ENCODE data around the gene FBXL19.
A peak's percentile ranks its signal among the peaks of the same experiment; 100 is the strongest.

The FBXL19 gene

DNA sequence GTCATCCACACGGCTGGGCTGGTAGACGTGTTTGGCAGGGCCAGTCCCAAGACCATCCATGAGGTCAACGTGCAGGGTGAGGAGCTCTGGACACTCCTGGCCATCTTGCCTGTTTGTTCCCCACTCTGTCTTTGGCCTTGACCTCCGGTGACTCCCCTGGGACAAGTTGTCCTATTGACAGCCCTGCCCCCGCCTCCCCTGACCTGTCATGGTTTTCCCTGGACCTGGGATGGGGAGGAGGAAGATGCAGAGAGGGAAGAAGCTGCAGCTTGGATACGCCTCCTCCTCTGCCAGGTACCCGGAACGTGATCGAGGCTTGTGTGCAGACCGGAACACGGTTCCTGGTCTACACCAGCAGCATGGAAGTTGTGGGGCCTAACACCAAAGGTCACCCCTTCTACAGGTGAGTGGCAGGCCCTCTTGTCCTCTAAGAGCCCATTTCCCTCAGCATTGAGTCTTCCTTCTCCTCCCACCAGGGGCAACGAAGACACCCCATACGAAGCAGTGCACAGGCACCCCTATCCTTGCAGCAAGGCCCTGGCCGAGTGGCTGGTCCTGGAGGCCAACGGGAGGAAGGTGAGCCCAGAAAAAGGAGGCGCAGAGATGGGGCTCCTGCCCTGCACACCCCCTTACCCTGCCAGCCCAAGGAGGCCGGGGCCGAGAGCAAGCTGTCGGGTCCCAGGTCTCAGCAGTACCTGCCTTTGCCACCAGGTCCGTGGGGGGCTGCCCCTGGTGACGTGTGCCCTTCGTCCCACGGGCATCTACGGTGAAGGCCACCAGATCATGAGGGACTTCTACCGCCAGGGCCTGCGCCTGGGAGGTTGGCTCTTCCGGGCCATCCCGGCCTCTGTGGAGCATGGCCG, 63.0 kb downstream of the FBXL19 start:
- no peak for DNase-seq (ENCODE audit: low read depth in 2 of 2)

DNA sequence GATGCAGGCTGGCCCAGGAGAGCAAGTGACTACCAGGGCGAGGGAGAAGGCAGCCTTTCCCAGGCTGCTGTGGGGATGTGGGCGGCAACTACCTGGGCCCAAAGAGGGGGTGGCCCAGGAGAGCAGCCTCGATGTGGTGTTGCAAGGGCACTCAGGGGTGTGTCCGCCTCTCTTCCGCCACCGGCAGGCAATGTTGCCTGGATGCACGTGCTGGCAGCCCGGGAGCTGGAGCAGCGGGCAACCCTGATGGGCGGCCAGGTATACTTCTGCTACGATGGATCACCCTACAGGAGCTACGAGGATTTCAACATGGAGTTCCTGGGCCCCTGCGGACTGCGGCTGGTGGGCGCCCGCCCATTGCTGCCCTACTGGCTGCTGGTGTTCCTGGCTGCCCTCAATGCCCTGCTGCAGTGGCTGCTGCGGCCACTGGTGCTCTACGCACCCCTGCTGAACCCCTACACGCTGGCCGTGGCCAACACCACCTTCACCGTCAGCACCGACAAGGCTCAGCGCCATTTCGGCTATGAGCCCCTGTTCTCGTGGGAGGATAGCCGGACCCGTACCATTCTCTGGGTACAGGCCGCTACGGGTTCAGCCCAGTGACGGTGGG, 64.3 kb downstream of the FBXL19 start:
- DNase-seq (ENCODE audit: low read depth in 2 of 2): no peak

DNA sequence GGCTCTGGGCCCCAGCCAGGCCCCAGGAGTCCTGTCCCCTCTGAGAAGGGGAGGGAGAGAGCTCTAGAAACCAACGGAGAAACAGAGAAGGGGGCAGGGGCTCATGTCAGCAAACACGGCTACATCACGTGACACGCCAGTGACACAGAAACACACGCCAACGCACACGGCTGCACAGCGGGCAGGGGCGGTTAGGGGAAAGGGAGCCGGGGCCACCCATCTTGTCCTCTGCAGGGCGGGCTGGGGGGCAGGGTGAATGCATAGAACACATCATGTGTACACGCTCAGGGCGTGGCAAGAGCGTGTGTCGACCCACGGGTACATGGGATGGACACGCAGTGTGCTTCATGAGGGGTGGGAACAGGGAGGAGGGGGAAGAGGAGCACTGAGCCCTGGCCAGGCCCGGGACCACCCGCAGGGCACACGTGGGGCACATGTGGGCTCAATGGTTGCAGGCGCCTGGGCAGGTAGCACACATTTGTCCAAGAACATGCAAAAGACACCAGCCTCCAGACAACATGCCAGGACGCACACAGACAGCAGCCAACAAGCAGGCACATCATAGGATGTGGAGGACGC, 66.2 kb downstream of the FBXL19 start:
- no peak for DNase-seq (ENCODE audit: low read depth in 2 of 2)

DNA sequence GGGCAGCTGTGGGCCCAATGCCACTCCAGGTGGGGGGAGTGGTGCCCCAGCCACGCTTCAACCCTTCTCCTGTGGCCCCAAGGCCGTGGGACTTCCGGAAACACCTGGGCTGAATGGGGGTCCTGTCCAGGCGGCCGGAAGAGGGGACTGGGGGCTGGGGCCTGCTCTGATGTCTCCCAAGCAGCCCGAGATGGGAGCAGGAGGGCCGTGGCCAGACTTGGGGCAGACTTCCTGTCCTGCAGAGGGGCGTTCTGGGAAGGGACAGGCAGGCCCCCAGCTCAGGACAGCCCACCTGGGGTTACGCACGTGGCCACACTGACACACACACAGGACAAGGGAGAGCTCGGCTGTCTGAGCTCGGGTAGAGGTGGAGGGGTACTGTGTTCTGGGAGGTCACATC, 66.7 kb downstream of the FBXL19 start:
- no peak for DNase-seq (ENCODE audit: low read depth in 2 of 2)

DNA sequence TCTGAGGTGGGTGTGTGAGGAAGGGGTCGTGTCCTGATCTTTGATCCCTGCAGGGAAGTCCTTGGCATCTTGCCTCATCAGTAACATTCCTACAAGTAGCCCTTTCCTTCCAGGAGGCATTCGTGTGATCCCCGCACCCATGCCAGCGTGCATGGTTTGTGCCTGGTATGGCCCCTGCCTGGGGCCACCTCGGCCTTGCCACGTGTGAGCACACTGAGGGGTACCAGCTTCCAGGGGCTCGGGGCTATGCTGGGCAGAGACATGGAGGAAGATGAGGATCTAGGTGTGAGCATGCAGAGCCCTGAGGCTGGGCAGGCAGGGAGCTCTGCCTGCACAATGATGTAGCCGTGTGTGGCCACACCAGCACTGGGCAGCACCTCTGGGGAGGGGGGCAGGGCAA, 67.7 kb downstream of the FBXL19 start:
- DNase-seq (ENCODE audit: low read depth in 2 of 2): no peak

DNA sequence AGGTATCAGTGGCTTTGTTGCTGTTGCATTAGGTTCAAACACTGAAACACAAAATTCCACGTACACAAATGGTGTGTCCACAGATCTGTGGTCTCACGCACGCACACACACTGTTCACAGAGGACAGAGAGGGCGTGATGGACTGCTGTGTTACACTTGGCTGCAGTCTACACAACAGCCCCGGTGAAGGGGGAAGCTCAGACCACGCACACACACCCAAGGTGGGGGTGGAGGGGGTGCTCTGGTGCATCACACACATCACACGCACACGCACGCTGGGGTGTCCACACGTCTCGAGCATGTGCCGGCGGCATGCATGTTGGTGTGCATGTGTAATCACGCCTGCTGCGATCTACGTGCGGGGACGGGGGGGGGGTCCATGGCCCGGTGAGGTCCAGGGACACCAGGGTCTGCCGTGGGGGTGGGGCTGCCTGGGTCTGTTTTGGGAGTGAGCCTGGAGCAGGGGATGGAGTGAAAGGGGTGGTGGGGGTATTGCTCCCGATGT, 69.0 kb downstream of the FBXL19 start:
- no peak for DNase-seq (ENCODE audit: low read depth in 2 of 2)

DNA sequence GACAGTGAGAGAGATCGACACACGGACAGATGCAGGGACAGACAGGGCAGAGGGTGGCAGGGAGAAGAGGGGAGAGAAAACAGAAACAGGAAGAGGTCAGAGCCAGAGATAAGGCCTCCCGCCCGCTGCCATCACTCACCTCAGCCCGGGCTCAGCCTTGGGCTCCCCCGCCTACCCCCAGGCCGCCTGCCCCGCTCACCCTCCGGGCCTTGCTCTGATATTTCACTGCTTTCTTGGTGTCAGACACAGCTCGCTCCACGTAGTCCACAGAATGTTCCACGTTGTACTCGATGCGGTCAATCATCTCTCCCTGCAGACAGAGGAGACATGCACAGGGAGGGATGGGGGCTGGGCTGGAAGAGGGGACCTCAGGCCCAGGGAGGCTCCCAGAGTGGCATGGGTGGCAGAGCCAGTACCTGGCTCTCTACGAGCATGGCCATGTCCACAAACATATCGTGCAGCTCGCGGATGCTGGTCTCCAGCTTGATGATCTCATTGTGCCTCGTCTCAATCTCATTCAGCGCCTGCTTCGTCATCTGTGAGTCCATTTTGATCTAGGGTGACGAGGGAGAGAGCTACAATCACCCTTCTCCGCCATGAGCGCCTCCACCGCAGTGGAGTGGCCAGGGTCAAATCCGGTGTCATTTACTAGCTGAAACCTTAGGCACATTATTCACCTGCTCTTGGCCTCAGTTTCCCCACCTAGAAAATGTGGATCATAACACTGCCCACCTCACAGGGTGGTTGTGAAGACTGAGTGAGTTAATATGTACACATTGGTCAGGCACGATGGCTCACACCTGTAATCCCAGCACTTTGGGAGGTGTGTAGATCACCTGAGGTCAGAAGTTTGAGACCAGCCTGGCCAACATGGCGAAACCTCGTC, 69.8 kb downstream of the FBXL19 start:
- no peak for DNase-seq (ENCODE audit: low read depth in 2 of 2)

DNA sequence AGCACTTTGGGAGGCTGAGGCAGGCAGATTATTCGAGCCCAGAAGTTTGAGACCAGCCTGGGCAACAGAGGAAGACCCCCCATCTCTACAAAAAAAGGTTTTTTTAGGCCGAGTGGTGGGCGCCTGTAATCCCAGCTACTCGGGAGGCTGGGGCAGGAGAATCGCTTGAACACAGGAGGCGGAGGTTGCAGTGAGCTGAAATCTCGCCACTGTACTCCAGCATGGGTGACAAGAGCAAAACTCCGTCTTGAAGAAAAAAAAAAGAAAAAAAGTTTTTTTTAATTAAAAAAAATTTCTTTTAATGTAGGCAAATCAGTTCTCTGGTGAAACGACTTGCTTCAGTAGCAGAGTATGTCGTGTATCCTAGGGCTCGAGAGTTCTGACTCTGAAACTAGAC, 72.6 kb downstream of the FBXL19 start:
- no peak for DNase-seq (ENCODE audit: low read depth in 2 of 2)

DNA sequence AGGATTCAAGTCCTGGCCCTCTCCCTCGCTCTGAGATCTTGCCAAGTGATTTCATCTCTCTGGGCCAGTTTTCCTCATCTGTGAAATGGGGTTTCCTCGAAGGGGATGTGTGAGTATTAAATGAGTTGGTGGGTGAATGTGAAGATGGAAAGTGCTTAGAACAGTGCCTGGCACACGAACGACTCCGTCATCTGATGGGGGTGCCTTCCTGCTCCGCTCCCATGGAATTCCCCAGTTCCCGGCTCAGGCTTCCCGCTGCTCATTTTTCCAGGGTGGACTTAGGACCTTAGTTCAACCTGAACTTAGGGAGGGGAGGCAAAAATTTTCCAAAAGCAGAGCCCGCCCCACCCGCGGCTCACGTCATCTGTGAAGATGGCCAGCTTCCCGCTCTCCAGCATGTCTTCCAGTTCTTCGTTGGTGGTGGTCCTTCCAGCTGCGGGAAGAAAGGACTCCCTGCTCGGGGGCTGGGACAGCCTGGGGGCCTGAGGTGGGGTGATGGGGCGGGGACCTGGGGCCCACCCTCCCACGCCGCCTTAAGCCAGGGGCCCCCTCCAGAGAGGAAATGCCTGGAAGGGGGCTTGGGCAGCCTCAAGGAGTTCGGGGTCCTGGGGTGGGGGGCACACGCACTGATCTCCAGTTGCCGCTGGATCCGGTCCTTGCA, 73.1 kb downstream of the FBXL19 start:
- no peak for DNase-seq (ENCODE audit: low read depth in 2 of 2)

DNA sequence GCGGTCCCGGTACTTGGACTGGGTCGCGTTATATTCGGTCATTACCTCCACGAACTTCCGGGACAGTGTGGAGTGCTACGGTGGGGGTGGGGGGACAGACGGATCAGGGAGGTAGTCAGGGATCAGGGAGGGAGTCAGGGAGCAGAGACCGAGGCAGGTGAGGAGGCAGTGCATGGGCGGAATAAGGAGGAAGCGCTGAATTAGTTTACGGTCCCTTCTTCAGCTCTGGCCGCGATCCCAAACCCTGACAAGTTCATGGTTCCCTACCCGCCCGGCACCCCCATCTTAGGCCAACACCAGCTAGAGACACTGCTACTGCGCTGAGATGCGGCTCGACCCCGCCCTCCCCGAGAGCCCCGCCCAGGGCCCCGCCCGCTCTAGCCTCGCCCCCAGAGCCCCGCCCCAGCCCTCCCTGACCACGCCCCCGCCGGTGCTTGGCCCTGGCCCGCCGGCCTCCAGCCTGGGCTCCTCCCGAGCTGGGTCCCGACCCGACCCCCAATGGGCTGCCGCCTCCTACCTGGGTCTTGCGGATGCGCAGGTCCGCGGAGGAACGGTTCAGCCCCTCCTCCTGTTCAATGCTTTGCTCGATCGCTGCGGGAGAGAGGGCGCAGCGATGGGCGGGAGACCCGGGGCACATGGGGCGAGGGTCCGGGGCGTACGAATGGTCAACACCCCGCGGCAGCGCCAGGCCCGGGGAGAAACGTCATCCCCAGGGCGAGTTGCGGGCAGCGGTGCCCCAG, 73.8 kb downstream of the FBXL19 start:
- DNase-seq (ENCODE audit: low read depth in 2 of 2): peak in 1 of 2 experiments; percentile 17

DNA sequence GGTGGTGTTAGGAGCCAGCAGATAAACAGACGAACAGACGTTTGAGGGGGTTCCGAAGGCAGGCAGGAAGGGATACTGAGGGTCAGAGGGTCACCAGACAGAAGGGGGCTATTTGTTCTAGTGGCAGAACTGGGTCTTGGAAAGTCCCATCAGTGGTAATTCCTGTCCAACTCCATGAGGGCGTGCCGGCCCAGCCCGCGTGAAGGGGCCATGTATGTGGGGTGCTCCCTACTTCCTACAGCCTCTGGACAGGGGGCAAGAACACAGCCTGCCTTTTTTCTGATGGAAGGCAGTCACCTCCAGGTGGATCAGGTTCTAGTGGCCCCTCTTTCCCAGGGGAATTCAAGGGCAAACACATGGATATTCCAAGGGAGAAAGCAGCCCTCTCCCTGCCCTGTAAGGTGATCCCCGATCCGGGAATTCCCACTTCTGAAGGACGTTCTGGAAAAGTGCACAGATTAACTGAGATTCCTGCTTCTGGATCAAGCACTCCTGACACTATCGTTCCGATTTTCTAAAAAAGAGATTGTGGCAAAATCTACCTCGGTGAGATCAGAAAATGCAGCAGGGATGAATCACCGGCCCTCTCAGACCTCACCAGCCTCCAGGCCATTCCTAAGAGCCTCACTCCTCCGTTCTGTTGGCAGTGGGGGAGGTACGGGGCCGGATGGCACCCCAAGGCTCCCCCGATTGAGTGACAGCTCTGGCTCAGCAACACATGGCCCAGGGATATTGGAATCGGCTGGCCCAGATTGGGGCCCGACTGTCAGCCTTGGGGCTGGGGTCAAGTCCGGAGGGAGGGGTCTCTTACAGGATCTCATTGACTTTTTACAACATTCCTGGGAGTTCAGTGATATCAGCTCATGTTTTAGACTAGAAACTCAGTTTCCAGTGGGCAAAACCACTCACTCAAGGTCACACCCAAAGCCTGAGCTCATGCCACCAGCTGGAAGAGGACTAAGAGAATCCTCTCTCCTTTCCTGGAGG, 74.6 kb downstream of the FBXL19 start:
- peak in 1 of 2 experiments; percentile 31 for DNase-seq (ENCODE audit: low read depth in 2 of 2)

Data from fibroblast of skin of left biceps (primary cell).